HG03469 (cell line): Measurements from ENCODE around the gene NDUFB4.
"Not testable (repeated sequence)": the region's sequence is repeated elsewhere in the genome, so short reads cannot be mapped to it uniquely, and the experiment has no call there.

Source experiments
- ATAC-seq: cut with Tn5 transposase; IDR thresholded peaks from one replicate; pipeline ENCODE4 v1.9.1; 2021; ENCODE audit warnings: mild to moderate bottlenecking, moderate library complexity, moderate number of reproducible peaks; ENCODE audit not compliant: unreplicated experiment

The NDUFB4 gene

GRCh38 chr3:120636795-120637401 is 40.8 kb downstream of the NDUFB4 start:
- no peak for ATAC-seq

GRCh38 chr3:120637851-120638559 is 41.9 kb downstream of the NDUFB4 start:
- no peak for ATAC-seq

GRCh38 chr3:120638820-120639219 is 42.7 kb downstream of the NDUFB4 start:
- ATAC-seq = not testable (repeated sequence)

- no peak for ATAC-seq
These were observed 44.1 kb downstream of the NDUFB4 start for GRCh38 chr3:120640231-120640630.

GRCh38 chr3:120641696-120642246 is 45.6 kb downstream of the NDUFB4 start:
- no peak for ATAC-seq

GRCh38 chr3:120642368-120642948 is 46.3 kb downstream of the NDUFB4 start:
- no peak for ATAC-seq

GRCh38 chr3:120645083-120645845 is 49.1 kb downstream of the NDUFB4 start:
- ATAC-seq = no peak

- ATAC-seq = no peak
These were observed 50.8 kb downstream of the NDUFB4 start for GRCh38 chr3:120646771-120647432.

GRCh38 chr3:120648290-120648689 is 52.2 kb downstream of the NDUFB4 start:
- ATAC-seq = no peak

- ATAC-seq = no peak
These were observed 53.7 kb downstream of the NDUFB4 start for GRCh38 chr3:120649830-120650233.

GRCh38 chr3:120650311-120650710 is 54.2 kb downstream of the NDUFB4 start:
- no peak for ATAC-seq
